NT2/D1 (cell line): ENCODE data around the gene LRIG3.

Experiments
- DNase-seq: peaks from one replicate; pipeline ENCODE4 v3.0.0-alpha.2; 2011; ENCODE audit warnings: low read depth, low spot score
- H3K27me3 ChIP-seq: 2 replicates; pipeline ENCODE4 v1.6.0; 2011; ENCODE audit warnings: mild to moderate bottlenecking; ENCODE audit not compliant: insufficient read length, insufficient read depth
- H3K36me3 ChIP-seq: 2 replicates; pipeline ENCODE4 v1.6.1; 2011; ENCODE audit warnings: mild to moderate bottlenecking, low read length, mixed read lengths; ENCODE audit not compliant: insufficient read depth, insufficient read length
- H3K4me1 ChIP-seq: 2 replicates; pipeline ENCODE4 v1.5.1; 2011; ENCODE audit not compliant: insufficient read depth, insufficient read length
- H3K4me3 ChIP-seq: 2 replicates; pipeline ENCODE4 v1.5.1; 2011; ENCODE audit warnings: low read depth; ENCODE audit not compliant: insufficient read length
- H3K9ac ChIP-seq: 2 replicates; pipeline ENCODE4 v1.6.0; 2011; ENCODE audit warnings: low read depth; ENCODE audit not compliant: insufficient read length
- H3K9me3 ChIP-seq: 2 replicates; pipeline ENCODE4 v1.5.1; 2011; ENCODE audit warnings: mild to moderate bottlenecking, low read length; ENCODE audit not compliant: insufficient read depth
- SUZ12 ChIP-seq: IDR thresholded peaks from 2 replicates; pipeline ENCODE4 v1.6.1; 2011; ENCODE audit not compliant: insufficient read length, insufficient read depth; ENCODE audit errors: extremely low read depth
- YY1 ChIP-seq: IDR thresholded peaks from 2 replicates; pipeline ENCODE4 v1.6.1; 2011; ENCODE audit not compliant: insufficient read length, insufficient read depth
- ZNF274 ChIP-seq: IDR thresholded peaks from 2 replicates; pipeline ENCODE4 v1.6.1; 2011; ENCODE audit warnings: mild to moderate bottlenecking, low read depth, low read length

LRIG3 gene

DNA sequence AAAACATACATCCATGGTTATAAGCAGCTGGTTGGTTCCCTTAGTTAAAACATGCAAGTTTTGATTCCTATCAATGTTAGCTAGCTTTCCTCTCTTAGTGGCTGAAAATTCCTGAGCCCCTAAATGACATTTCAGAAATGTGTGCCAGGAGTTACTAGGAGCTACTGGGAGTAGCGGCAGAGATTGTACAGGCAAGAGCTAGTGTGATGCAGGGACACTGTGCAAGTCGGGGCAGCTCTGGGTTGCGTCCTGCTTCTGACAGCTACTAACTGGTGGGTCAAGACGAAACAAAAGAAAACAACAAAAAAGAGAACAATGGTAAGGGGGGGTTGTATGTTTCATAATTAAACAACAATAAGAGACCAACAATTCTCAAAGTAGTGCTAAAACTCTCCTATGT, 35.4 kb downstream of the LRIG3 start:
- Histone ChIP-seq H3K4me3 (no peak overlapping the region), H3K4me1 (no peaks in the 10 kb centered on the region), H3K9ac (no peak overlapping the region), H3K27me3 (no peaks in the 10 kb centered on the region), H3K36me3 (peaks cover 49% of the 10 kb centered on the region), H3K9me3 (no peaks in the 10 kb centered on the region)
- DNase-seq, result no peak
- TF ChIP-seq SUZ12 (no peak), ZNF274 (no peak), YY1 (no peak)

DNA sequence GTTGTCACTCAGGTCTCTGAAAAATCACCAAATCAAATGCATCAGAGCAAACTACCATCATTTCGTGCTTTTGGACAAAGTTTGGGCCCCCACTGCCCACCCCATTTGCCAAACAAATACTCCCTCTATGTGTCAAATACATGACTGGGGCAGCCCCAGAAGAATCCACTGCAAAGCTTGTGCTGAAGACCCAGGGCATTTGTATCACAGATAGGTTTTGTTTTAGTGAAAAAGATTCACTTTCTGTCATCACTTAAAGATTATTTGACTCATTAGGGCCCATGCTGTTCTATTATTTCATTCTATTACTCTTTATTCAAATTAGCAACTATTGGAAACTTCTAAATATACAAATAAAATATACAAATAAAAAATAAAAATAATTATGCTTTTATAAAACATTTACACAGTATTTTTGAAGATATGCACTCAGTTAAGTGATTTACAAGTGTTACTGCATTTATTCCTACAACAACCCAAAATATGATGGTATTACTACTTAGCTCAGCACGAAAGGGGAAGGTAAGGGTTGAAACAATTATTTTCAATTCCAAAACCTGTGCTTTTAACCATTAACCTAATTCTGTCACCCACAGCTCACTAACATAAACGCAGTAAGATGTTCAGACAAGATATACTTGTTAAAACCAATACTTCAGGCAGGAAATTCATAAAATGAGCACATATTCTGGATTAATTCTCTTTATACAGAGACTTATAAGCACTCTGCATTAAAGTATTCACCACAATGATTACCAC, 36.5 kb downstream of the LRIG3 start:
- H3K4me1 ChIP-seq, result no peaks in the 10 kb centered on the region
- TF ChIP-seq SUZ12 (no peak), YY1 (no peak), ZNF274 (no peak)
- H3K27me3 ChIP-seq, result no peaks in the 10 kb centered on the region
- no peaks in the 10 kb centered on the region for H3K9me3 ChIP-seq
- peaks cover 51% of the 10 kb centered on the region for H3K36me3 ChIP-seq
- no peak overlapping the region for H3K4me3 ChIP-seq
- DNase-seq, result no peak
- H3K9ac ChIP-seq, result no peak overlapping the region

DNA sequence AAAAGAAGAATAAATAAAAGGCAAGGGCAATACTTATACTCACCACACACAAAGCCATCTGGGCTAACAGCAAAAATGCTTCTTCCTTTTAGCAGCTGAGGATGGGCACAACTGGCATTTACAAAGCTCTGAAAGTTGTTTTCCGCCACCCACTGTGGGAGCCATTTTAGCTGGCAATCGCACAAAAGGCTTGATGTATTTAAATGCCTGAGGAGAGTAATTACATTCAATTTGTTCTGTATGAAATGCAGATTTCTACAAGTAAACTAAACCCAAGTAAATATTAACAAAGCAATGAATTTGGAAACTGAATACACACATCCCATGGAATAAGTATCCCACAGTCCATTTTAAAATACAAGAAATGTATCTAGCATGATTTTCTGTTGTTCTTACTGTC, 37.5 kb downstream of the LRIG3 start:
- Histone ChIP-seq H3K9ac (no peak overlapping the region), H3K27me3 (no peaks in the 10 kb centered on the region), H3K4me3 (no peak overlapping the region), H3K36me3 (peaks cover 52% of the 10 kb centered on the region), H3K4me1 (no peaks in the 10 kb centered on the region), H3K9me3 (no peaks in the 10 kb centered on the region)
- no peak for DNase-seq
- TF ChIP-seq ZNF274 (no peak), SUZ12 (no peak), YY1 (no peak)

GRCh38 chr12:58881816-58882215, 38.5 kb downstream of the LRIG3 start:
- DNase-seq, result no peak
- Histone ChIP-seq H3K4me3 (no peak overlapping the region), H3K27me3 (no peaks in the 10 kb centered on the region), H3K4me1 (no peaks in the 10 kb centered on the region), H3K36me3 (peaks cover 56% of the 10 kb centered on the region), H3K9ac (no peak overlapping the region), H3K9me3 (no peaks in the 10 kb centered on the region)
- TF ChIP-seq SUZ12 (no peak), YY1 (no peak), ZNF274 (no peak)

GRCh38 chr12:58880639-58881038, 39.7 kb downstream of the LRIG3 start:
- H3K4me3 ChIP-seq, result no peak overlapping the region
- H3K27me3 ChIP-seq, result no peaks in the 10 kb centered on the region
- DNase-seq, result no peak
- H3K4me1 ChIP-seq, result no peaks in the 10 kb centered on the region
- H3K9me3 ChIP-seq, result no peaks in the 10 kb centered on the region
- TF ChIP-seq ZNF274 (no peak), YY1 (no peak)
- peaks cover 57% of the 10 kb centered on the region for H3K36me3 ChIP-seq
- H3K9ac ChIP-seq, result no peak overlapping the region

GRCh38 chr12:58877243-58877743, 43.0 kb downstream of the LRIG3 start:
- no peak overlapping the region for H3K9ac ChIP-seq
- H3K27me3 ChIP-seq, result no peaks in the 10 kb centered on the region
- no peak for DNase-seq
- no peaks in the 10 kb centered on the region for H3K9me3 ChIP-seq
- no peaks in the 10 kb centered on the region for H3K4me1 ChIP-seq
- H3K36me3 ChIP-seq, result peaks cover 79% of the 10 kb centered on the region
- no peak for TF ChIP-seq YY1
- no peak for TF ChIP-seq SUZ12
- TF ChIP-seq ZNF274, result no peak
- no peak overlapping the region for H3K4me3 ChIP-seq

- Histone ChIP-seq H3K9ac (no peak overlapping the region), H3K36me3 (peaks cover 76% of the 10 kb centered on the region), H3K4me3 (no peak overlapping the region), H3K4me1 (no peaks in the 10 kb centered on the region), H3K27me3 (no peaks in the 10 kb centered on the region), H3K9me3 (no peaks in the 10 kb centered on the region)
- no peak for TF ChIP-seq YY1
- DNase-seq, result no peak
These were observed 46.8 kb downstream of the LRIG3 start for GRCh38 chr12:58873496-58873895.
